Activated naive CD4-positive, alpha-beta T cell treated with anti-CD3 and anti-CD28 coated beads, Interleukin-2, amount 10 ng/mL, durations not matched to agents 7 days and 5 days (primary cell): ENCODE results near the gene NDOR1.

ENCODE experiments used
- CTCF ChIA-PET: fragments of 350-600 bp; sonication (Branson Sonifier 250); formaldehyde crosslinking; loops from one replicate; lab custom pipeline; 2021; ENCODE audit warnings: antibody characterized with exemption; lab: Charles Lee
- DNase-seq: peaks from one replicate; pipeline ENCODE4 v3.0.0-alpha.2; 2020
- H3K27ac Mint-ChIP-seq: one replicate; pipeline ENCODE4 v1.8.0; 2021; ENCODE audit warnings: mild to moderate bottlenecking, moderate library complexity, mixed read lengths
- H3K27me3 Mint-ChIP-seq: one replicate; pipeline ENCODE4 v1.8.0; 2021; ENCODE audit warnings: mild to moderate bottlenecking, mixed read lengths
- H3K36me3 Mint-ChIP-seq: one replicate; pipeline ENCODE4 v1.8.0; 2021; ENCODE audit warnings: mixed read lengths
- H3K4me1 Mint-ChIP-seq: one replicate; pipeline ENCODE4 v1.8.0; 2021; ENCODE audit warnings: mixed read lengths
- H3K4me3 Mint-ChIP-seq: one replicate; pipeline ENCODE4 v1.8.0; 2021; ENCODE audit warnings: mild to moderate bottlenecking, moderate library complexity, mixed read lengths
- H3K9me3 Mint-ChIP-seq: one replicate; pipeline ENCODE4 v1.8.0; 2021; ENCODE audit warnings: mixed read lengths

Gene NDOR1

DNA sequence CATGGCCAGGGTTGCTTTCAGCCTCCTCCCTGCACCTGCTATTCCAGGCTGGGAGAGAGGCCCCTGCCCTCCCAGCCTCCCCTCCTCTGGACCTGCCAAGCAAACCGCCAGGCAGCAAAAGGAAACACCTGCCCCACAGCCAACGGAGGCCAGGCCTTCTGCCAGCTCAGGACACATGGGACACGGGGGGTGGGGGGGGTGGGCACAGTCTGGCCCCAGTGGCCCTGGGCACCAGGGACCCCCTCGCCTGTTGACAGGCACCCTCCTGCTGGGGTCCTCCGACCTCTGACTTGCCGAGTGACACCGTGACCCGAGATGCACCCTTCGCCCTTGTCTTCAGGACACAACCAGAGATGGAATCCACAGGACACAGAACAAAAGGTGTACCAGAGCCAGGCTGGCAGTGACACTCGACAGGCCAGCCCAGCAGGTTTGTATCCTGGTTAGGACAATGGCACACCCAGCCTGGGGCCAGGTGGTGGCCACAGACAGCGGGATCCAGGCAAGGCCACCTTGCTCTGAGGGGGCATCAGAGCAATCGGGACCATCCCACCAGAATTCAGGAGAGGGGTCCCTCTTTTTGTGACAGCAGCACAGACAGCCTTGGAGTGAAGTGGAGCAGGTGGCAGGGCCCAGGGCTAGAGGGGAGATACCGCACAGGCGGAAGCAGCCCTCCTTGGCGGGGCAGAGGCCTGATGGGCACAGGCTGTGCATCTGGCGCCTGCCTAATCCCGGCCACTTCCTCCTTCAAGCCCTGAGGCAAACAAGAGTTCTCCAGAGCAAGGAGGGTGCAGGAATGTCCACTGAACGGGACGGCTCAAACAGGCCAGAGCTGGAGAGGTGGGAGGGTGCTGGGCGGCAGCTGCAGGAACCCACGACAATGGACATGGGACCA, 32.4 kb upstream of the NDOR1 start:
- CTCF ChIA-PET: interaction anchor here (0.8 kb wide), 1 partner anchor 143 kb away, joined by 3 read pairs; no protein-coding TSS in a partner anchor
- Mint-ChIP-seq H3K27me3 (peaks cover 80% of the 10 kb centered on the region), H3K27ac (no peak overlapping the region), H3K4me1 (peaks cover 4% of the 10 kb centered on the region), H3K9me3 (no peaks in the 10 kb centered on the region), H3K4me3 (no peak overlapping the region), H3K36me3 (no peaks in the 10 kb centered on the region)
- DNase-seq: no peak

DNA sequence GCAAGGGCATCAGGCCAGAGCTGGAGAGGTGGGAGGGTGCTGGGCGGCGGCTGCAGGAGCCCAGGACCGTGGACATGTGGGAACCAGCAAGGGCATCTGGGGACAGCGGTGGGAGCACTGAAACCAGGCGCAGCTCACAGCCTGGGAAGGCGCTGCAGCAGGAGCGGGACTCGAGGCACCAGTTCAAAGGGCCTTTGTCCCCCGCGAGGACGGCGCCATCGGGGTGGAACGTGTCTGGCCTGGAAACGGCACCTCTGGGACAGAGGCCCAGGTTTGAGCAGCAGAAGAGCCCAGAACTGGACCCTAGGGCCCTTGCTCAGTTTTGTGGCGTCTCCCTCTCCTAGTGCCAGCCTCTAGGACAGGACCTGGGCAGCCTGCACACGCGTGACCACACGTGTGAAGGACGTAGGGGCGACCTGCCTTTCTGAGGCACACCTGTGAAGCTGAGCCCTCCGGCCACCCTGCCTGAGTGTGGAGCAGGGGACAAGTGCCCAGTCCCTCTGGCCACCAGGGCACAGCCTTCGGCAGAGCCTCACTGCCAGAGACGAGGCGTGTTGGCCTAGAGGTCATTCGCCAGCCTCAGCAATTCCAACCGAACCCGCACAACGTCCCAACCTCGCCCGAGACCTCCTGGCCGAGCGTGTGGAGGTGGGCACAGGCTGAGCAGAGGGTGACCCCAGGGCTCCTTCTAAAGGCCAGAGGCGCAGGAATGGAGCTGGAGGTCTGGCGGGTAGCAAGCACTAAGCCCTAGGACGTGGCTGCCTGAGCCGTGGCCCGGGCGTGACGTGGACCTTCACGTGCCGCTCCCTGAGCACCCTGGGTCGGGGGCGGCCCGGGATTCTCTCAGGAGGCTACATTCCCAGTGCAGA, 31.5 kb upstream of the NDOR1 start:
- Mint-ChIP-seq H3K4me1 (peaks cover 2% of the 10 kb centered on the region), H3K27me3 (peaks cover 71% of the 10 kb centered on the region), H3K36me3 (no peaks in the 10 kb centered on the region), H3K27ac (no peak overlapping the region), H3K4me3 (no peak overlapping the region), H3K9me3 (no peaks in the 10 kb centered on the region)
- no peak for DNase-seq
- CTCF ChIA-PET: interaction anchor here (0.8 to 1.5 kb wide), 2 partner anchors 53 to 144 kb away, joined by 3 to 4 read pairs; partner anchors contain the start of gene RNF224

DNA sequence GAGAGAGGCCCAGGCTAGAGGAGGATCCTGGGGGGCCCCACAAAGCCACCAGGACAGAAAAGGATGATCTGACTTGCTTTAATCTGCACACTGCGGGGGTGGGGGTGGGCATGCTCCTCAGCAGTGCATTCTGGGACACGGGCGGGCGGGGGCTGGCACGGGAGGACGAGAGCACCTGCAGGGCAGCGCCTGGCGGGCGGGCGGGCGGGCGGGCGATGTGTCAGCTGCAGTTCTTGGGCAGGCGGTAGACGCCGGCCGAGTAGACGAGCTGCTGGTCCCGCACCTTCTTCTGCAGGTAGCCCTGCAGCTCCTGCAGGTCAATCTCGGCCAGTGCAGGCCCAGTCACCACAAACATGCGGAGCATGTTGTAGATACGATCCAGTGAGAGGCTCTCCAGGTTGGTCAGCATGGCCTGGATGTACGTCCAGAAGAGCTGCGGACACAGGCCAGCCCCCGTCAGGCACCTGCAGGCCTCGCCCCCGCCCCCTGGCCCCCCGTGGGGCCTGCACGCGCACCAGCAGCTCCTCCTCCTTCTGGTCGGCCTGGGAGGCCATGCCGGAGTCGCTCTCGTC, 30.7 kb upstream of the NDOR1 start:
- H3K4me1 Mint-ChIP-seq: peaks cover 2% of the 10 kb centered on the region
- H3K4me3 Mint-ChIP-seq: no peak overlapping the region
- no peak overlapping the region for H3K27ac Mint-ChIP-seq
- peaks cover 65% of the 10 kb centered on the region for H3K27me3 Mint-ChIP-seq
- peaks cover 2% of the 10 kb centered on the region for H3K36me3 Mint-ChIP-seq
- CTCF ChIA-PET: interaction anchor here (1.5 to 2.7 kb wide), 2 partner anchors 12 to 52 kb away, joined by 4 to 8 read pairs; partner anchors contain the start of gene RNF224
- no peak for DNase-seq
- no peaks in the 10 kb centered on the region for H3K9me3 Mint-ChIP-seq

DNA sequence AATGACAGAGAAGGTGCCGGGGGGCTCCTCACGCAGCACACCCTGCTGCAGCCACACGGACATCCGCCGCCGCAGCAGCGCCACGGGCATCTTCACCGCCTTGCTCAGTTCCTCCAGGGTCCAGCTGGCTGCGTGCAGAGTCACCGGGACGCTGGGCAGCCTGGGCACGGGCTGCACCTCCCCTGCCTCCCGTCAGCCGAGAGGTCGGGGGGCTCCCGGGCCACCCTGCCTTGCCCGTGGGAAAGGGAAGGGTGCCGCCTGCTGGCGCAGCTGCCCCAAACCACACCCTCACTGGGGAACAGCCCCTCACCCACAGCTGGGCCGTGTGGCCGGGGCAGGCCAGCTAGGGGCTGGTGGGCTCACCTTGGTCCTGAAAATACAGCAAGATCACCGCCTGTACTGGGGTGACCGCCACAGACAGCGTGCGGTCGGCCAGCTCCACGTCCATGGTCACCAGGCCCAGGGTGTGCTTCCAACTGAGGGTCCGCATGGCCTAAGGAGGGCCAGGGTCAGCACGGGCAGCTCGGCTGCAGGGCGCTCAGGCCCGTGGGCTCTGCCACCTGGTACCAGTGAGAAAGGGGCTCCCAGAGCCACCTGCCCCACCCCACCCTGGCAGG, 30.0 kb upstream of the NDOR1 start:
- no peaks in the 10 kb centered on the region for H3K9me3 Mint-ChIP-seq
- CTCF ChIA-PET: interaction anchor here (1.5 to 2.7 kb wide), 4 partner anchors 12 to 61 kb away, joined by 4 to 8 read pairs (median 6); partner anchors contain the start of gene RNF224
- no peak overlapping the region for H3K27ac Mint-ChIP-seq
- H3K4me1 Mint-ChIP-seq: peaks cover 2% of the 10 kb centered on the region
- peaks cover 58% of the 10 kb centered on the region for H3K27me3 Mint-ChIP-seq
- H3K4me3 Mint-ChIP-seq: no peak overlapping the region
- H3K36me3 Mint-ChIP-seq: peaks cover 6% of the 10 kb centered on the region
- DNase-seq: peak; percentile 52

DNA sequence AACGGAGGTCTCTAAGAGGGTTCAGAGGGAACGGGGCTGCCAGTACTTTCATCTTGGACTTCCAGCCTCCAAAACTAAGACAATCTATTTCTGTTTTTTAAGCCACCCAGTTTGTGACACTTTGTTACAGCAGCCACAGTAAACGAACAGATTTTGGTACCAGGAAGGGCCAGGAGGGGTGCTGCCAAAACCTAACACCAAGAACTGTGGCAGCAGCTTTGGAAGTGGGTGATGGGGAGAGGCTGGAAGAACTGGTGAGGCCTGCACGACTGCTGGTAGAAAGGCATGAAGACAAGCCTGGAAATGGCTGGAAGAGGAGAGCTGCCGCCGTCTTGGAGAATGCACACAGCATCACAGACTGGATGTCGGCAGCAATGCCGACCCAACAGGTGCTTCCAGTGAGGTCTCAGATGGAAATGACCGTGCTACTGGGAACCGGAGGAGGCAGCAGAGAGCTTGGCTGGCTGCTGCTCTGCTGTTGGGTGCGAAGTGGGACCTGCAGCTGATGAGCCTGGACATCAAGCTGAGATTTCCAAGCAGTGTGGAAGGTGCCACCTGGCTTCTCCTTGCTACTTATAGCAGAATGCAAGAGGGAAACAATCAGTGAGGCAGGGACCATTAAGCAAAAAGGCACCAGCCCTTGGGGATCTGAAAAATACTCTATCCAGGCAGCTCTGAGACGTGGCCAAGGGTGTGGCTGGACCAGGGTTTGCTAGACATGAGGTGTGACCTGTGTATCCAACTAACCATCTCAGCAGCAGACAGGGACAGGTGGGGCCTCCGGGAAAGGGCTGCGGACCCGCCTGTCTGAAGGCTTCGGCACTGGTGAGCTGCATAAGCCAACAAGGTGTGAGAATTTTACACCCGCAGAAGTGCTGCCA, 29.0 kb upstream of the NDOR1 start:
- Mint-ChIP-seq H3K4me3 (no peak overlapping the region), H3K9me3 (no peaks in the 10 kb centered on the region), H3K36me3 (peaks cover 6% of the 10 kb centered on the region), H3K27me3 (peaks cover 47% of the 10 kb centered on the region), H3K27ac (no peak overlapping the region), H3K4me1 (peaks cover 2% of the 10 kb centered on the region)
- CTCF ChIA-PET: interaction anchor here (0.8 to 2.7 kb wide), 13 partner anchors 13 to 130 kb away, joined by 3 to 8 read pairs (median 4); partner anchors contain the start of genes NDOR1, NPDC1, TMEM203 and TPRN
- DNase-seq: peak; percentile 50

DNA sequence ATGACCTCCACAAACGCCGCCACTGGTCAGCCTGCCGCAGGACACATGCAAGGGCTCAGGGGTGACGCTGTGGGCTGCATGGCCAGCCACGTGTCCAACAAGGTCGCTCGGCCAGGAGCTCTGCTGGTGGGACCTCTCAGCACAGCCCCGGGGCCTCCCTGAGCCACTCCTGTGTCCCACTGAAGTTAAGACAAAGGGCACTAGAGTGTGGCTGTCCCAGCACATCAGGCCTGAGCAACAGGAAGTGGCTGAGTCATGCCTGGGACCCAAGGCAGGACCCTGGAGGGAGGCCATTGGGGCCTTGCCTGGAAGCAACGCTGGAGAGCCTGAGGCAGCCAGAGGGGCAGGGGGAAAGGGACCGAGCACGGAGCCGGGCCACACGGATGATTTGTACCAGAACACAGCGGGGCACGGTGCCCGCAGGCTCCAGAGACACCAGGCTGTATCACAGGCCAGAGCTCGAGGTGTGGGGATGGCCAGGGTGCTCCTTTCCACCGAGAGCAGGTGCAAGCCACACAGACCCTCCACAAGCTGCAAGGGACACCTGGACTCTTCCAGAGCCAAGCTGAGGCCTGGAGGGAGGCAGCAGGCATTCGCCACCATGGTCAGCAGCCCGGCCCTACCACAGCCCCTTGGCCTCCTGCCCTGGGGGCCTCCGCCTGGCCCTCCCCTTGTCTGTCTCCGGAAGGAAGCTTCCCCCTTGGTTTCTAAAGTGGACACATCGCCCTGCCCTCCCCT, 27.1 kb upstream of the NDOR1 start:
- CTCF ChIA-PET: interaction anchor here (0.8 to 1.5 kb wide), 4 partner anchors 9 to 149 kb away, joined by 3 read pairs; partner anchors contain the start of gene NPDC1
- Mint-ChIP-seq H3K4me1 (peaks cover 2% of the 10 kb centered on the region), H3K27me3 (peaks cover 29% of the 10 kb centered on the region), H3K9me3 (no peaks in the 10 kb centered on the region), H3K27ac (no peak overlapping the region), H3K4me3 (no peak overlapping the region), H3K36me3 (peaks cover 16% of the 10 kb centered on the region)
- no peak for DNase-seq

DNA sequence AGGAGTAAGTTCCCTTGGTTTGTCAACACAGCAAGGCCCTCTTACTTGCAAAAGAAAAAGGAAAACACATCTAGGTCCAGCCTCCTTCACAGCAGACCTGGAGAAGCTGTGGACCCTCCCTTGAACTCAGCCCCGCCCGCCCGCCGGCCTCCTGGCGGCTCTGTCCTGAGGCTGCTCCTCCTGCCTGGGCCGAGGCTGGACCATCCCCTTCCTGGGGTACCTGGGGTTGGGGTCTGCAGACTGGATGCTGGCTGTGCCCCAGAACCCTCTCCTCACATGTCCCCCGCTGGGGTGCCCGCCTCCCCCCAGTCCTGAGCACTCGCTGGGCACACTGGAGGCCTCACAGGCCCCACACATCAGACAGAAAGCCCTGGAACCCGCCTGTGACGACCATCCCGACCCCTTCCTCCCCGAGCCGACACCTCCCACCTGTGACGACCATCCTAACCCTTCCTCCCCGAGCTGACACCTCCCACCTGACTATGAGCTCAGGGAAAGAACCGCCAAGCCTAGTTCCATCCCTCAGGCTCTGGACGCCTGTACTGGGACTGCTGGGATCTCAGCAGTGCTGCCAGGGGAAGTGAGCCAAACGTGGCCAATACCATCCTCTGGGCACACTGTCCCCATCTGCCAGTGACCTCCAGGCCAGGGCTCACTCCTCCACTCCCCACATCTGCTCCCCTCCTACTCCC, 26.4 kb upstream of the NDOR1 start:
- no peak overlapping the region for H3K27ac Mint-ChIP-seq
- no peak for DNase-seq
- no peak overlapping the region for H3K4me3 Mint-ChIP-seq
- H3K27me3 Mint-ChIP-seq: peaks cover 22% of the 10 kb centered on the region
- peaks cover 1% of the 10 kb centered on the region for H3K4me1 Mint-ChIP-seq
- no peaks in the 10 kb centered on the region for H3K9me3 Mint-ChIP-seq
- CTCF ChIA-PET: interaction anchor here (0.8 kb wide), 1 partner anchor 9 kb away, joined by 3 read pairs; no protein-coding TSS in a partner anchor
- H3K36me3 Mint-ChIP-seq: peaks cover 22% of the 10 kb centered on the region

DNA sequence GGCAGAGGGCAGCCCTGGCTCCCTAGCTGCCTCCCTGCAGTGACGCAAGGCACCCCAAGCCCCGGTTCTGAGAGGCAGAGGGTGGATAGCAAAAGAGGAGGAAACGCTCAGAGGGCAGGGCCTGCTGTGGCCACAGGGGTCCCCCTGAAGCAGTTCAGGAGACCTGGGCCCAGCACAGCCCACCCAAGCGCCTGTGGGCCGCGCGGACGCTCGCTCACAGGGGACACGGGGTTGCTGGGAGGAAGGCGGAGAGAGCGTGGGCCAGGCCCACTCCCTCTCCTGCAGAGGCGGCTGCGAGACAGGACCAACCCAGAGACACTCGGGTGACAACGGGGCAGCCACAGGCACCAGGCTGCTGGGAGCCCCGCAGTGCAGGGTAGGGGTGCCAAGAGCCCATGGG, 25.7 kb upstream of the NDOR1 start:
- Mint-ChIP-seq H3K36me3 (peaks cover 26% of the 10 kb centered on the region), H3K4me1 (peaks cover 2% of the 10 kb centered on the region), H3K27ac (no peak overlapping the region), H3K9me3 (no peaks in the 10 kb centered on the region), H3K4me3 (no peak overlapping the region), H3K27me3 (peaks cover 15% of the 10 kb centered on the region)
- CTCF ChIA-PET: no interaction called here
- DNase-seq: no peak

DNA sequence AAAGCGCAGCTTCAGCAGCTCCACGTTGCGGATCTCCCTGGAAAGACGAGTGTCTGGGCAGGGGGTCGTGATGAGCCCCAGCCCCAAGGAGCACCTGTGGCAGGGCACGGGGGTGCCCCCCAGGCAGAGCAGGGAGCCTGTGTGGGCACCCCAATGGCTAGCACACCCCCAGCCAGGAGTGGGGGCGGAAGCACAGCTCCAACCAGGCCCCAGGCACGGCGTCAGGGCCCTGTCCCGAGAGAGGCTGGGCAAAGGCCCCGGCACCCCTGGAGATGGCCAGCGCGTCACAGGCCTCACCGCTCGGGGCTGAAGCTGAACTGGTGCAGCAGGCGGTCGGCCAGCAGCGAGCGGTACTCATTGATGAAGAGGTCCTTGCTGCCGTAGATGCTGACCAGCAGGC, 25.0 kb upstream of the NDOR1 start:
- Mint-ChIP-seq H3K4me1 (peaks cover 2% of the 10 kb centered on the region), H3K36me3 (peaks cover 26% of the 10 kb centered on the region), H3K27ac (no peak overlapping the region), H3K4me3 (no peak overlapping the region), H3K9me3 (no peaks in the 10 kb centered on the region), H3K27me3 (peaks cover 8% of the 10 kb centered on the region)
- CTCF ChIA-PET: interaction anchor here (1.0 kb wide), 1 partner anchor 134 kb away, joined by 4 read pairs; no protein-coding TSS in a partner anchor
- no peak for DNase-seq

DNA sequence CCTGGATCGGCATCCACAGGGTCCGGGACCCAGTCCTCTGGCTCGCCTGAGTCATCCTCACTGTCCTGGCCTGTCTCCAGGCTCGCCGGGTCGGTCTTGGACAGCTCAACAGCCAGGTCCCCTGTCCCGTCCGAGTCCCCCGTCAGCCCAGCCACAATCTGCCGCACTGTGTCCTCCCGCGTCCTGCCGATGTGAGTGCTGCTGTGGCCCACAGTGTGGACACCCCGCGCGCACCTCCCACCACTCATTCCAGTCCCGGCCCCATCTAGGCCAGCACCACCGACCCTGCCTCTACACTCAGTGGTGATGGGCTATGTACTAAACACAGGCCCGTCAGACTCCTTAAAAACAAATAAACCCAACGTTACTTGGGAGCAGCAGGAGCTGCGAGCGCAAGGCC, 23.8 kb upstream of the NDOR1 start:
- no peaks in the 10 kb centered on the region for H3K27me3 Mint-ChIP-seq
- no peak overlapping the region for H3K4me3 Mint-ChIP-seq
- DNase-seq: no peak
- peaks cover 7% of the 10 kb centered on the region for H3K4me1 Mint-ChIP-seq
- CTCF ChIA-PET: interaction anchor here (0.6 kb wide), 1 partner anchor 103 kb away, joined by 3 read pairs; no protein-coding TSS in a partner anchor
- H3K36me3 Mint-ChIP-seq: peaks cover 28% of the 10 kb centered on the region
- no peak overlapping the region for H3K27ac Mint-ChIP-seq
- no peaks in the 10 kb centered on the region for H3K9me3 Mint-ChIP-seq

DNA sequence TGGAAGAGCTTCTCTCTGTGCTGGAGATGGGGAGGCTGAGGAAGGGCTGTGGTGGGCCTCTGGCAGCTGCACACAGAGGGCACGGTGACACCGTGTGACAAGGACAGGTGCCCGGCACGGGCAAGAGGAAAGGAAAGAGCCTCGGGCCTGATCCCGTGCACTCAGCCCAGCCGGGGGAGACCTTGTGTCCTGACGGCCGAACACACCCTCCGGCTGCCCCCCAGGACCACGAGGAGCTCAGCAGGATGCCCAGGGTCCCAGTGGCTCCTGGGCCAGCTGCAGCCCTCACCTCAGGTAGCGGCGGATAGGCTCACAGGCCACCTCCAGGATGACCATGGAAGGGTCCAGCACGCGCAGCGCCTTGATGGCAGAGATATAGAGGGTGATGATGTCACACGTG, 22.7 kb upstream of the NDOR1 start:
- Mint-ChIP-seq H3K4me1 (peaks cover 17% of the 10 kb centered on the region), H3K27ac (no peak overlapping the region), H3K27me3 (peaks cover 3% of the 10 kb centered on the region), H3K9me3 (no peaks in the 10 kb centered on the region), H3K36me3 (peaks cover 30% of the 10 kb centered on the region), H3K4me3 (no peak overlapping the region)
- no peak for DNase-seq
- CTCF ChIA-PET: no interaction called here
